Vagina (tissue), 2 donors: ENCODE results near the gene GSTO1. TPM values are rescaled to one million over a fixed set of nuclear protein-coding genes. Genes with fewer than 3 reads are reported as not detected.

Experiments used
- DNase-seq, 2 donors: peaks; one replicate each; pipeline ENCODE4 v3.0.0-alpha.2; 2017; ENCODE audit errors: extremely low spot score in 2 of 2
- H3K27ac ChIP-seq: fragments of 200-600 bp; sonication (generic); one replicate; pipeline ENCODE4 v1.5.1; 2019
- H3K27me3 ChIP-seq: fragments of 200-600 bp; sonication (generic); one replicate; pipeline ENCODE4 v1.5.1; 2019
- H3K36me3 ChIP-seq, 2 donors: fragments of 200-600 bp; sonication (generic); one replicate each; pipeline ENCODE4 v1.5.1; 2017 to 2019
- H3K4me1 ChIP-seq: fragments of 200-600 bp; sonication (generic); one replicate; pipeline ENCODE4 v1.5.1; 2019
- H3K4me3 ChIP-seq, 2 donors: fragments of 200-600 bp; sonication (generic); 1 replicate in 1 of 2; 2 replicates in 1 of 2; pipeline ENCODE4 v1.5.1; 2016 to 2019
- H3K9me3 ChIP-seq: fragments of 200-600 bp; sonication (generic); one replicate; pipeline ENCODE4 v1.5.1; 2019
- POLR2A ChIP-seq, 2 donors: fragments of 450-650 bp; IDR thresholded peaks; one replicate each; pipeline ENCODE4 v1.6.1; 2017; ENCODE audit warnings: antibody characterized with exemption in 2 of 2, mild to moderate bottlenecking in 2 of 2, moderate library complexity in 2 of 2
- POLR2AphosphoS5 ChIP-seq, 2 donors: sonication (generic); formaldehyde crosslinking; IDR thresholded peaks; one replicate each; pipeline ENCODE4 v1.9.0; 2017; ENCODE audit warnings: antibody characterized with exemption in 2 of 2, mild to moderate bottlenecking in 2 of 2, low read depth in 1 of 2; ENCODE audit not compliant: insufficient read depth in 1 of 2
- intact Hi-C: fragments of 100-400 bp; cut with DNase I; formaldehyde crosslinking; loops from one replicate; pipeline ENCODE4 v1.15.1; 2023
- total RNA-seq: library from RNA; depleted of rRNA; stranded (reverse); fragments of >200 nt; gene quantifications from one replicate; pipeline ENCODE4 v1.2.3, GENCODE V29; 2016
- TF ChIP-seq, protein P1 (sequence below), 3 experiments: fragments of 450-650 bp in 2 of 3; fragments of 200-600 bp in 1 of 3; sonication (generic) in 1 of 3; IDR thresholded peaks; one replicate each; pipeline ENCODE4 v1.5.1; 2017 to 2019; ENCODE audit warnings: antibody characterized with exemption in 3 of 3, mild to moderate bottlenecking in 2 of 3, moderate library complexity in 2 of 3

GSTO1 gene
- total RNA-seq, 1 donor from 2014 or later: 69.5 TPM

DNA sequence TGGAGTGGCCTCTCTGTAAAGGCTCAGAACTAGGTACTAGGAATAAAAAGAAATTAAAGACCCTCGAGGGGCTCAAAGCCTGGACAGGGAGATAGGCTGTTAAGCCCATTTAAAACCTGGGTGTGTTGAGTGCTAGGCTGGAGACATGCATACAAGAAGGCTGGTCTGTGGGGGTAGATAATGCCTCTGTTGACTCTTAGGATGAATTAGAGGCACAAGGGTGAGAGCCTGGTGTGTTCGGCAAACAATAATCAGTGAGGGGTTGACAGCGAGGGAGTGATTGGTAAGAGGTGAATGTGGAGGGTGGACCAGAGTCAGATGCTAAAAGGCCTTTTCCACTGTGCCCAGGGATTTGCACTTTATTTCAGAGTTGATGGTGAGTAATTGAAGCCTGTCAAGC is 27.0 kb downstream of the GSTO1 start:
- H3K27ac ChIP-seq: no peak overlapping the region
- intact Hi-C loops: no loop called here
- no peaks in the 10 kb centered on the region for H3K27me3 ChIP-seq
- no peaks in the 10 kb centered on the region for H3K9me3 ChIP-seq
- TF ChIP-seq, protein P1, sequence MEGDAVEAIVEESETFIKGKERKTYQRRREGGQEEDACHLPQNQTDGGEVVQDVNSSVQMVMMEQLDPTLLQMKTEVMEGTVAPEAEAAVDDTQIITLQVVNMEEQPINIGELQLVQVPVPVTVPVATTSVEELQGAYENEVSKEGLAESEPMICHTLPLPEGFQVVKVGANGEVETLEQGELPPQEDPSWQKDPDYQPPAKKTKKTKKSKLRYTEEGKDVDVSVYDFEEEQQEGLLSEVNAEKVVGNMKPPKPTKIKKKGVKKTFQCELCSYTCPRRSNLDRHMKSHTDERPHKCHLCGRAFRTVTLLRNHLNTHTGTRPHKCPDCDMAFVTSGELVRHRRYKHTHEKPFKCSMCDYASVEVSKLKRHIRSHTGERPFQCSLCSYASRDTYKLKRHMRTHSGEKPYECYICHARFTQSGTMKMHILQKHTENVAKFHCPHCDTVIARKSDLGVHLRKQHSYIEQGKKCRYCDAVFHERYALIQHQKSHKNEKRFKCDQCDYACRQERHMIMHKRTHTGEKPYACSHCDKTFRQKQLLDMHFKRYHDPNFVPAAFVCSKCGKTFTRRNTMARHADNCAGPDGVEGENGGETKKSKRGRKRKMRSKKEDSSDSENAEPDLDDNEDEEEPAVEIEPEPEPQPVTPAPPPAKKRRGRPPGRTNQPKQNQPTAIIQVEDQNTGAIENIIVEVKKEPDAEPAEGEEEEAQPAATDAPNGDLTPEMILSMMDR (IDR thresholded peaks at IDR 0.05): no peak
- TF ChIP-seq POLR2AphosphoS5 (IDR thresholded peaks at IDR 0.05; ENCODE audit: insufficient read depth in 1 of 2, low read depth in 1 of 2) (no peak), POLR2A (IDR thresholded peaks at IDR 0.05) (no peak)
- H3K4me3 ChIP-seq: no peak overlapping the region
- DNase-seq: no peak
- no peaks in the 10 kb centered on the region for H3K36me3 ChIP-seq
- no peaks in the 10 kb centered on the region for H3K4me1 ChIP-seq

DNA sequence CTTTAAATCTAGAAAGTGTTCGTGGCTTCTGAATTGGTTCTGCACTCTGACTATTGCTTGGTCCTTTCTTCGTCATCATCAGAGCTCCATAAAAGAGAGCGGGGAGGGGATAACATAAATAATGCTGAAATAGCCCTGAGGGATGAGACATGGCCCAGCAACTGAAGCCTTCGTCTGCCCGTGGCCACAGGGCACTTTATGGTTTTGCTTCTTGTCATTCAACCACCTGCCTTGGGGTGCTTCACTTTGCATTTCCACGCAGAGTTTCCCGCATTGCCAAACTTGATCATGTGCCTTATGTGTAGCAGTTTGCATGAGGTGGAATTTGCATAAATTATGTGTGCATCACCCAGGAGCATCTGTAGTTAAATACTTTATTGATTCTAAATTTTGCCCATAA is 30.2 kb downstream of the GSTO1 start:
- DNase-seq: no peak
- H3K36me3 ChIP-seq: no peaks in the 10 kb centered on the region
- no peak overlapping the region for H3K27ac ChIP-seq
- H3K9me3 ChIP-seq: no peaks in the 10 kb centered on the region
- intact Hi-C loops: loop anchor here (5.0 kb wide), 1 partner anchor 297 kb away; no protein-coding TSS in a partner anchor
- H3K4me1 ChIP-seq: no peaks in the 10 kb centered on the region
- no peaks in the 10 kb centered on the region for H3K27me3 ChIP-seq
- TF ChIP-seq, protein P1 (IDR thresholded peaks at IDR 0.05): no peak
- no peak for TF ChIP-seq POLR2AphosphoS5 (IDR thresholded peaks at IDR 0.05; ENCODE audit: insufficient read depth in 1 of 2, low read depth in 1 of 2)
- TF ChIP-seq POLR2A (IDR thresholded peaks at IDR 0.05): no peak
- no peak overlapping the region for H3K4me3 ChIP-seq

DNA sequence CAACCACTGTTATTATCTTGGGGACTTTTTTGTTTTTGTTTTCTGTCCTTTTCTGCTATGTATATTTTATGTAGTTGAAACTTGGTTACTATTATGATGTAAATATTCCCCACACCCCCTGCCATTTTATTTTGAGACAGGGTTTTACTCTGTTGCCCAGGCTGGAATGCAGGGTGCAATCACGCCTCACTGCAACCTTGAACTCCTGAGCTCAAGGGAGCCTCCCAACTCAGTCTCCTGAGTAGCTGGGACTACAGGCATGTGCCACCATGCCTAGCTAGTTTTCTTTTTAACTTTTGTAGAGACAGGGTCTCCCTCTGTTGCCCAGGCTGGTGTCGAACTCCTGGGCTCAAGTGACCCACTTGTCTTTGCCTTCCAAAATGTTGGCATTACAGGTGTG is 32.2 kb downstream of the GSTO1 start:
- no peak overlapping the region for H3K27ac ChIP-seq
- DNase-seq: no peak
- no peaks in the 10 kb centered on the region for H3K36me3 ChIP-seq
- no peak overlapping the region for H3K4me3 ChIP-seq
- intact Hi-C loops: loop anchor here (5.0 kb wide), 1 partner anchor 295 kb away; no protein-coding TSS in a partner anchor
- H3K27me3 ChIP-seq: no peaks in the 10 kb centered on the region
- TF ChIP-seq, protein P1 (IDR thresholded peaks at IDR 0.05): no peak
- TF ChIP-seq POLR2AphosphoS5 (IDR thresholded peaks at IDR 0.05; ENCODE audit: insufficient read depth in 1 of 2, low read depth in 1 of 2) (no peak), POLR2A (IDR thresholded peaks at IDR 0.05) (no peak)
- H3K9me3 ChIP-seq: no peaks in the 10 kb centered on the region
- peaks cover 10% of the 10 kb centered on the region for H3K4me1 ChIP-seq

DNA sequence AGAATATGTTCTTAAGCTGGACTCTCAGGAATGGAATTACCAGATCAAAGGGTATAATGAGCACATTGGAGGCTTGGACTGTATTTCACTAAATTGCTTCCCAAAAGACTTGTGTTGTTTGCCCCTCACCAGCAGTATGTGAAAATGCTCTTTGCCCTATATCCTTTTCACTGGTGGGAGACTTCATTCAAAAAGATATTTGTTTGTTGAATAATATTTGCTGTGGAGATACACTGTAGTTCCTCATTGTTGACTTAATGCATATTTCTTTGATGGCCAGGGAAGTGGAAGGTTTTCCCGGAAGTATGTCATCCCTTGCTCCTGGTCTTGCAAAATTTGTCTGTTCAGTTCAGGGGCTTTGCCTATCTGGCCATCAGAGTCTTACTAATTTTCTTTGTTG is 33.7 kb downstream of the GSTO1 start:
- TF ChIP-seq POLR2A (IDR thresholded peaks at IDR 0.05) (no peak), POLR2AphosphoS5 (IDR thresholded peaks at IDR 0.05; ENCODE audit: insufficient read depth in 1 of 2, low read depth in 1 of 2) (no peak)
- peaks cover 10% of the 10 kb centered on the region for H3K4me1 ChIP-seq
- H3K4me3 ChIP-seq: no peak overlapping the region
- no peaks in the 10 kb centered on the region for H3K9me3 ChIP-seq
- no peaks in the 10 kb centered on the region for H3K36me3 ChIP-seq
- H3K27ac ChIP-seq: no peak overlapping the region
- intact Hi-C loops: loop anchor here (5.0 kb wide), 1 partner anchor 294 kb away; no protein-coding TSS in a partner anchor
- H3K27me3 ChIP-seq: no peaks in the 10 kb centered on the region
- no peak for DNase-seq

DNA sequence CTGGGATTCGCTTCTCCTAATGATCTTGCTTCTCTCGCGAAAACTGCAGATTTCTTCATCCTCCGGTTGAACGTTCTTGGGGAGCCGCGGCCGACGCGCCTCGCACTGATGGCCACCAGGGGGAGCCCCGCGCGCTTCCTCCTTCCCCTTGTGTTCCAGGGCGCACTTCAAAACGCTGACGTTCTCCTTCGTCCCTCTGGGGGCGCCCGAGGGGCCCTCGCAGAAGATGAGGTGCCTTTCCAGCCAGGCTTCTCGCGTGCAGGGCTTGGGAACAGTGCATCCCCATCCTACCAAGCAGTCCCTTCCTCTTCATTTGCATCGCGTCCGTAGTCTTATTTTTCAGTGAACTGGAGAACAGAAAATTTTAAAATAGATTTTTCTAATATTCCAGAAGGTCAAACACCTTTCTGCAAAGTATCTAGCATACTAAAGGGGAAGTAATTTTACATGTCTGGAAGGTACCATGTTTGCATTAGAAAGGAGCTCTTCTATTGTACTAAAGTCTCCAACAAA is 36.8 kb downstream of the GSTO1 start:
- no peak for DNase-seq
- H3K27me3 ChIP-seq: no peaks in the 10 kb centered on the region
- intact Hi-C loops: loop anchor here (5.0 kb wide), 1 partner anchor 56 kb away; no protein-coding TSS in a partner anchor
- no peaks in the 10 kb centered on the region for H3K36me3 ChIP-seq
- peaks cover 10% of the 10 kb centered on the region for H3K4me1 ChIP-seq
- no peak overlapping the region for H3K27ac ChIP-seq
- TF ChIP-seq POLR2AphosphoS5 (IDR thresholded peaks at IDR 0.05; ENCODE audit: insufficient read depth in 1 of 2, low read depth in 1 of 2): peak; percentile 64 to 74
- TF ChIP-seq, protein P1 (IDR thresholded peaks at IDR 0.05): peak; percentile 99 to 100 (median 99)
- TF ChIP-seq POLR2A (IDR thresholded peaks at IDR 0.05): no peak
- H3K9me3 ChIP-seq: no peaks in the 10 kb centered on the region
- H3K4me3 ChIP-seq: no peak overlapping the region
